Stimulated activated CD8-positive, alpha-beta memory T cell treated with anti-CD3 and anti-CD28 coated beads, Interleukin-15, amount 100 ng/mL, for 24 hours (primary cell): ENCODE results near the gene ANKRD13D.

ENCODE experiments used
- DNase-seq: peaks from one replicate; pipeline ENCODE4 v3.0.0-alpha.2; 2020; ENCODE audit warnings: low read depth

Gene ANKRD13D

GRCh38 chr11:67261946-67262681, 27.0 kb upstream of the ANKRD13D start:
- no peak for DNase-seq

DNA sequence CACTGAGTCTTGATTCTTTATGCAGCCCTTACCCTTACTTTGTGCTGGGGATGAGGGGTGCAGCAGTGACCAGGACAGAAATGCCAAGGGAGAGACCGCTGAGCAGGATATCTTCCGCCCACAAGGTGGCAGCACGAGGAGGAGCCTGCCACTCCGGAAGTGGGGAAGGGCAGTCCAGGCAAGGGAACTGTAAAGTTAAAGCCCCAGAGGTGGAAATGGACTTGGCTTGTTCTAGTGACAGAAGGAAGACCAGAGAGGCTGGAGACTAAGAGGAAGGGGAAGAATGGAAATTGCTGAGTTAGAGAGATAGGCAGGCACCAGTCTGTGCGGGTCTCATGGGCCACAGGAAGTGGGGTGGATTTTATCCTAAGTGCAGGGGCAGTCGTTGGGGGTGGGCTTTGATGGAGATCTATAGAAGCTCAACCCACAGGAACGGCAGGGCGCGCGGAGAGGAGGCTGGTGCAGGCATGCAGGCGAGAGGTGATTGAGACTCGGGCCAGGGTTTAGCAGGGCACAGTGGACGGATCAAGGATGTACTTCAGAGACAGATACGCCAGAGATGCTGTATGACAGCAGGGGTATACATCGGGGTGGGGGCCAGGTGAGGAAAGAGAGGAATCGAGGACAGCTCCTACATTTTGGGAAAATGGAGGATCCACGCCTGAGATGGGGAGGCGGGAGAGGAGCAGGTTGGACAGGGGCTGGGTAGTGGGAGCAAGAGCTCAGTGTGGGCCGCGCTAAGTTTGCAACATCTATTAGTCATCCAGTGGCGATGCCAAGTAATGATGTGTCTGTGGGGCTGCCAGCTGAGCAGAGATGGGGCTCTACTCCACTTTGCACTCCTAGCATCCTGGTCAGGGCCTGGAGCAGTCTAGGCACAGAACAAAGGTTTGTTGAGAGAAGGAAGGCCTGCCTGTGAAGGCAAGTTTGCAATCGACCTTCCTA, 26.1 kb upstream of the ANKRD13D start:
- no peak for DNase-seq

DNA sequence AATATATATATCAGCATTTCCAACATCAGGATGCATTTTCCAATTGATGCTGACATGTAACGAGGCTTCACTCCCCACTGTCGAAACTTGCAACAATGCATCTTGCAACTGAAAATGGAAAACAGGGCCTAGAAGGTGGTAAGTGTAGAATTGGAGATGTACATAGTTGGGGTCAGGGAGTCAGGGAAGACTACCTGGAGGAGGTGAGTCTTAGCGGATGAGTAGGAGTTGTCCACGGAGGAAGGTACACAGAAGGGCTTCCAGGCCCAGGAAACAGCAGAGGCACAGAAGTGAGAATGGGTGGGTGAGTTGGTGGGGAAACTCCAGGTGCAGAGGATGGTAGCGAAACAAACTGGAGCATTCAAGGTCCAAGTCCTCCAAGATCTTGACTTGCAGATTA, 24.8 kb upstream of the ANKRD13D start:
- DNase-seq, result no peak

GRCh38 chr11:67264877-67265632, 24.0 kb upstream of the ANKRD13D start:
- DNase-seq, result no peak

GRCh38 chr11:67265633-67266448, 23.3 kb upstream of the ANKRD13D start:
- peak; percentile 76 for DNase-seq

- DNase-seq, result no peak
Measured at GRCh38 chr11:67266449-67267187, 22.5 kb upstream of the ANKRD13D start, which contains the start of gene GRK2. Gene GRK2, plus strand, starts transcription at chr11:67266473. Its CDS starts 227 bp downstream, at chr11:67266700.

- no peak for DNase-seq
Measured at GRCh38 chr11:67267188-67268080, 21.7 kb upstream of the ANKRD13D start.

- no peak for DNase-seq
Measured at GRCh38 chr11:67268081-67268961, 20.8 kb upstream of the ANKRD13D start.

GRCh38 chr11:67268962-67269268, 20.2 kb upstream of the ANKRD13D start:
- DNase-seq, result no peak

DNA sequence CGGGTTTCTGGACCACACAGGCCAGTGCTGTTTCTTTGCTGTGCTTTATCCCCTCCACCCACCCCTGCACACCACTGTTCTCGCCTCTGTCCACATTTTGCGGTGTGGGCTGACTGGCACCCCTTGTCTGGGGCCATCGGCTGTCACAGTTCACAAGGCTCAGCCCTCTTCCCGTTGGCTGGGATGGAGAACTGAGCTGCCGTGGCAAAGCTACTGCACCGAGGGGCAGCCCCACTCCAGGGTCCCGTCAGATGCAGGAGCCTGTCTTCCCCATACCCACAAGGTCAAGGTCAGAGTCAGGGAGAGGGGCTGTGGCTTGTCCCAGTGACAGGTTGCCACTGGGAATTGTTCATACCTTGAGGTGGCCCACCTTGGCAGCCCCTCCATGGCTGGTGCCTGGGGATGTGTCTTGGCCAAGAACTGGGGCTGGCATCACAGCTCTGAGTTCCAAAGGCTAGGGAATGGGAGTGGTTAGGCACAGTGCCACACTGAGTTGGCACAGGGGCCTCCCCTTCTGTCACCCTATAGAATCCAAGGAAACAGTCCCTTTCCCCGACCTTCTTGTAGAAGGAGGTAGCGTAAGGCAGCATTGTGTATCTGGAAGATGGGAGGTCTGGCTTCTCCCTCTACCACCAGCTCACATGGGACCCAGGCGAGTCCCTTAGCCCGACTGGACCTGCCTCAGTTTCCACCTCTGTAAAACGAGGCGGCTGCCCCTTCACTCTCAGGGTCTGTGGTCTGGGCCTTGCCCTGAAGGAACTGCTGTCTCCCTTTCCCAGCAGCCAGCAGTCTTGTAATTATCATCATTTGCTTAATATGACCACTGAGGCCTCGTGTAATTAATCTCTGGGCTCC, 19.5 kb upstream of the ANKRD13D start:
- DNase-seq, result no peak

DNA sequence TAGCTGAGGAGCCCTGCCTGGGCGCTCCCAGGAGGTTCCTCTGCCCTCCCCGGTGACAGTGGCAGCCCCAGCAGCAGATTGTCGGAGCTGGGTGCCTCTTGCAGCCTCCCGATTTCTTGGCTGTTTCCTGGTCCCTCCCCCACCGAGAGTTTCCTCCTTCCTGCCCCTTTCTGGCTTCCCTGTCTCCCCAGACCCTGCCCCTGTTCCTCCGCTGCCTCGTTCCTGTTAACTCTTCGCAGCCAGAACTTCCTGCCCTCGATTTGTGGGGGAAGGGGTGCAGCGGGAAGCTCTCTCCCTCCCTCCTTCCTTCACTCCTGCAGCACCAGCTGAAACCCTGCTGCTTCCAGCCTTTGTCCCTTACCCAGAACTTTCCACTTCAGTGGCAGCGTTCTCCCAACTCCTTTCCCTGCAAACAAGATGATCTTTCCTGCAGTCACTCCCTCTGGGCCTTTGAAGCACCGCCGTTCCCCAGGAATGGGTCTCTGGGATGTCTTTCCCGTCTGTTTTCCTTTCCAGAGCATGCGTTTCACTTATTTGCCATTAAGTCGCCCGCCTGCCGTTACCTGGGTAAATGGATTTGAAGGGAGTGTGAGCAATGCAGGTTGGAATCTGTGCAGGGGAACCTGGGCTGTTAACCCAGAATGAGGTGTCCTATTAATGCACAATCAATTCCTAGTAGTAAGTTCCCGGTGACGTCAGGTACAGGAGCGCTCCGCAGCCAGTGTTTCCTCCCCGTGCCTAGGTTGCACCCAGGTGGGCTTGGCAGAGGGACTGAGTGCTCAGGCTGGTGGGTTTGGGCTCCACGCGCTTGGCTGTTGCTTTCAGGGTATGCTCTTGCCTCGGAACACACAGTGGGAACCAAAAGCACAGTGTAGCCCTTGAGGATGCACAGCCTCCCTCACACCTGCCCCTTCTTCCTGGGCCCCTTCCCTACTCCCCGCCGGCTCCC, 18.6 kb upstream of the ANKRD13D start:
- no peak for DNase-seq

DNA sequence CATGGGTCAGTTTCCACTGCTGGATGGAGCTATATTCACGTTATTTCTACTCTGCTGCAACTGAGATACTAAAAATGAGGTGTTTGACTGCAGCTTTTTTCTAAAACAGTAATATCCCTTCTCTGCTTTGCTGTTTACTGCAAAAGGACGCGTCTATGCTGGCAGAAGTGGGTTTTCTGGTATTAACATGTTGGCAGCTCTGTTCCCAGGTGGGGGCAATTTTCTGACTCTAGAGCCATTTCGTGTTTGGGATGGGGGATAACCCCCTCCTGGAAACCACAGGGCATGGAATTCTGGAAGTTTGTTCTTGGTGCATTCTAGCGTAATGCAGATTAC, 17.9 kb upstream of the ANKRD13D start:
- DNase-seq, result no peak

GRCh38 chr11:67271541-67272284, 17.4 kb upstream of the ANKRD13D start:
- DNase-seq, result no peak

GRCh38 chr11:67272327-67273259, 16.5 kb upstream of the ANKRD13D start:
- DNase-seq, result no peak
